ENCODE results near the gene PABPN1L. TPM values are rescaled to one million over a fixed set of nuclear protein-coding genes. Genes with fewer than 3 reads are reported as not detected.

Gene PABPN1L
- total RNA-seq, 1 experiment from 2014 or later = not detected

DNA sequence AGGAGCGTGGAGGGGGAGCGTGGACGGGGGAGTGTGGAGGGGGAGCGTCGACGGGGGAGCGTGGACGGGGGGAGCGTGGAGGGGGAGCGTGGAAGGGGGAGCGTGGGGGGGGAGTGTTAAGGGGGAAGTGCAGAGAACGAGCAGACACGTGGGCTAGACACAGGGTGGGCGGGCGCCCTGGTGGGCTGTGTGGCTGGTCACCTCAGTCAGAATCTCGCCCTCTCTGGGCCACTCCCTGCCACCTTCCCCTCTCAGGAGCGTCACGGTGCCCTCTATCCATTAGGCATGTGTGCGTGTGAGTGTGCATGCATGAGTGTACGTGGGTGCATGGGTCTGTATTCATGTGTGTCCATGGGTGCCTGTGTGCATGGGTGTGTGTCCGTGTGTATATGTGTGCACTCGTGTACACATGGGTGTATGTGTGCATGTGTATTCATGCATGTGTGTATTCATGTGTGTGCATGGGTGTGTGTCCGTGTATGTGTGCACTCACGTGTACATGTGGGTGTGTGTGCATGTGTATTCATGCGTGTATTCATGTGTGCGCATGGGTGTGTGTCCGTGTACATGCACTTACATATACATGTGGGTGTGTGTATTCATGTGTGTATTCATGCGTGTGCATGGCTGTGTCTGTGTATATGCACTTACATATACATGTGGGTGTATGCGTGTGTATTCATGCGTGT is 49.3 kb upstream of the PABPN1L start:
- no peak overlapping the region for H2AFZ ChIP-seq (ENCODE audit: low read length)
- DNase-seq = no peak
- Mint-ChIP-seq H3K4me3 (no peak overlapping the region), H3K4me1 (peaks cover 12 to 20% of the 10 kb centered on the region in 2 experiments), H3K36me3 (ENCODE audit: insufficient read depth in 1 of 3, low read depth in 3 of 3) (no peaks in the 10 kb centered on the region), H3K9me3 (peaks cover 0 to 9% of the 10 kb centered on the region in 2 experiments; a peak in 2 of 5 replicates), H3K27me3 (ENCODE audit: low read depth) (no peaks in the 10 kb centered on the region; the same call in 1 of the 2 replicates), H3K27ac (no peak overlapping the region; a peak in 2 of 7 replicates)
- H3K56ac ChIP-seq (ENCODE audit: insufficient read length, low read depth, low read length) = no peak overlapping the region
- H3T11ph ChIP-seq (ENCODE audit: low read length) = no peak overlapping the region
- H2BK120ac ChIP-seq (ENCODE audit: low read depth, low read length, poor library complexity, severe bottlenecking) = no peak overlapping the region
- no peaks in the 10 kb centered on the region for H3K79me2 ChIP-seq (ENCODE audit: insufficient read depth, low read length)
- H3K27ac ChIP-seq (ENCODE audit: insufficient read length, low read depth, low read length) = no peak overlapping the region
- no peak overlapping the region for H4K8ac ChIP-seq (replicated peaks; ENCODE audit: insufficient read length, low read depth, low read length)
- no peaks in the 10 kb centered on the region for H3K4me1 ChIP-seq (ENCODE audit: insufficient read depth, low read length)
- H2AK5ac ChIP-seq (ENCODE audit: insufficient read length, low read length) = no peak overlapping the region
- no peak overlapping the region for H3K4me2 ChIP-seq (ENCODE audit: insufficient read depth, insufficient read length, low read length)
- no peak overlapping the region for H4K91ac ChIP-seq (ENCODE audit: insufficient read length, low read depth, low read length)
- no peaks in the 10 kb centered on the region for H3K27me3 ChIP-seq (ENCODE audit: insufficient read depth, low read length)
- H3K18ac ChIP-seq (ENCODE audit: insufficient read length, low read depth, low read length) = no peak overlapping the region
- no peak overlapping the region for H2BK20ac ChIP-seq (ENCODE audit: low read depth, low read length, poor library complexity, severe bottlenecking)
- H4K20me1 ChIP-seq (ENCODE audit: control insufficient read depth, insufficient read depth, insufficient read length) = no peaks in the 10 kb centered on the region
- no peaks in the 10 kb centered on the region for H3K23me2 ChIP-seq (ENCODE audit: insufficient read length, low read depth, low read length, poor library complexity, severe bottlenecking)
- no CpG with 5 or more reads among the region's 30 CpGs for WGBS (ENCODE audit: extremely low coverage, insufficient read length, low lambda C conversion rate)
- H3K4ac ChIP-seq (ENCODE audit: low read depth, low read length) = no peak overlapping the region
- no peak overlapping the region for H4K5ac ChIP-seq (ENCODE audit: insufficient read length, low read depth, low read length)
- no peak overlapping the region for H3K23ac ChIP-seq (ENCODE audit: insufficient read length, low read depth, low read length)
- no peak overlapping the region for H3K14ac ChIP-seq (ENCODE audit: insufficient read depth, low read length)
- no peak overlapping the region for H3K9ac ChIP-seq (ENCODE audit: extremely low read depth, insufficient read length, low read length)
- H2BK15ac ChIP-seq (ENCODE audit: low read depth, low read length) = no peak overlapping the region
- no peak overlapping the region for H2BK5ac ChIP-seq (ENCODE audit: insufficient read length, low read length)
- TF ChIP-seq, protein P1, sequence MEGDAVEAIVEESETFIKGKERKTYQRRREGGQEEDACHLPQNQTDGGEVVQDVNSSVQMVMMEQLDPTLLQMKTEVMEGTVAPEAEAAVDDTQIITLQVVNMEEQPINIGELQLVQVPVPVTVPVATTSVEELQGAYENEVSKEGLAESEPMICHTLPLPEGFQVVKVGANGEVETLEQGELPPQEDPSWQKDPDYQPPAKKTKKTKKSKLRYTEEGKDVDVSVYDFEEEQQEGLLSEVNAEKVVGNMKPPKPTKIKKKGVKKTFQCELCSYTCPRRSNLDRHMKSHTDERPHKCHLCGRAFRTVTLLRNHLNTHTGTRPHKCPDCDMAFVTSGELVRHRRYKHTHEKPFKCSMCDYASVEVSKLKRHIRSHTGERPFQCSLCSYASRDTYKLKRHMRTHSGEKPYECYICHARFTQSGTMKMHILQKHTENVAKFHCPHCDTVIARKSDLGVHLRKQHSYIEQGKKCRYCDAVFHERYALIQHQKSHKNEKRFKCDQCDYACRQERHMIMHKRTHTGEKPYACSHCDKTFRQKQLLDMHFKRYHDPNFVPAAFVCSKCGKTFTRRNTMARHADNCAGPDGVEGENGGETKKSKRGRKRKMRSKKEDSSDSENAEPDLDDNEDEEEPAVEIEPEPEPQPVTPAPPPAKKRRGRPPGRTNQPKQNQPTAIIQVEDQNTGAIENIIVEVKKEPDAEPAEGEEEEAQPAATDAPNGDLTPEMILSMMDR (conservative IDR thresholded peaks at IDR 0.05) = no peak
- no peaks in the 10 kb centered on the region for H3K79me1 ChIP-seq (ENCODE audit: insufficient read depth, low read depth, low read length, poor library complexity, severe bottlenecking)
- H2BK12ac ChIP-seq (ENCODE audit: insufficient read length, low read depth, low read length) = no peak overlapping the region
- no peaks in the 10 kb centered on the region for H3K9me3 ChIP-seq (ENCODE audit: control insufficient read depth, low read depth, low read length)
